Breast epithelium (tissue), 3 donors: ENCODE measurements around the gene IGDCC3.

Experiments
- CTCF ChIP-seq, 3 donors: fragments of 450-650 bp; IDR thresholded peaks; one replicate each; pipeline ENCODE4 v1.5.1; 2016 to 2017; ENCODE audit warnings: antibody characterized with exemption in 3 of 3, mild to moderate bottlenecking in 3 of 3, moderate library complexity in 3 of 3
- POLR2A ChIP-seq: fragments of 450-650 bp; IDR thresholded peaks from one replicate; pipeline ENCODE4 v1.6.1; 2016; ENCODE audit warnings: antibody characterized with exemption, mild to moderate bottlenecking, moderate library complexity

GRCh38 chr15:65382921-65383320 lies 5.1 kb upstream of the IGDCC3 start:
- TF ChIP-seq CTCF (IDR thresholded peaks at IDR 0.05) = no peak
- TF ChIP-seq POLR2A = no peak
